Measurements from ENCODE around the gene HSD3B7. TPM values are rescaled to one million over a fixed set of nuclear protein-coding genes. Genes with fewer than 3 reads are reported as not detected.

The HSD3B7 gene
- total RNA-seq, 2 donors from 2014 or later = 2.4 to 4.7 TPM

- Mint-ChIP-seq H3K4me3 (no peak overlapping the region), H3K9me3 (no peaks in the 10 kb centered on the region), H3K4me1 (ENCODE audit: low read depth) (peaks cover 25% of the 10 kb centered on the region), H3K27me3 (ENCODE audit: low read depth) (no peaks in the 10 kb centered on the region), H3K27ac (no peak overlapping the region), H3K36me3 (ENCODE audit: insufficient read depth in 2 of 2) (no peaks in the 10 kb centered on the region)
- DNase-seq (no peak), ATAC-seq (replicated peaks in 1 of 2) (no peak)
Measured at GRCh38 chr16:30992276-30992780, 7.3 kb downstream of the HSD3B7 start.

- no peak for DNase-seq
- Mint-ChIP-seq H3K4me1 (ENCODE audit: low read depth) (peaks cover 25% of the 10 kb centered on the region), H3K4me3 (no peak overlapping the region), H3K27me3 (ENCODE audit: low read depth) (no peaks in the 10 kb centered on the region), H3K9me3 (no peaks in the 10 kb centered on the region), H3K27ac (no peak overlapping the region), H3K36me3 (ENCODE audit: insufficient read depth in 2 of 2) (no peaks in the 10 kb centered on the region)
- ATAC-seq (replicated peaks in 1 of 2) = no peak
Measured at GRCh38 chr16:30992931-30993816, 8.2 kb downstream of the HSD3B7 start.

GRCh38 chr16:30995927-30996323 is 10.9 kb downstream of the HSD3B7 start:
- Mint-ChIP-seq H3K4me3 (peak overlapping the region; percentile 87 to 89), H3K27me3 (ENCODE audit: low read depth) (no peaks in the 10 kb centered on the region), H3K4me1 (ENCODE audit: low read depth) (peaks cover 25% of the 10 kb centered on the region), H3K27ac (no peak overlapping the region), H3K9me3 (no peaks in the 10 kb centered on the region), H3K36me3 (ENCODE audit: insufficient read depth in 2 of 2) (no peaks in the 10 kb centered on the region)
- ATAC-seq (replicated peaks in 1 of 2) = no peak
- DNase-seq = no peak

GRCh38 chr16:30996324-30996984 is 11.4 kb downstream of the HSD3B7 start:
- H3K27me3 Mint-ChIP-seq (ENCODE audit: low read depth) = no peaks in the 10 kb centered on the region
- H3K9me3 Mint-ChIP-seq = no peaks in the 10 kb centered on the region
- H3K36me3 Mint-ChIP-seq (ENCODE audit: insufficient read depth in 2 of 2) = no peaks in the 10 kb centered on the region
- DNase-seq (no peak), ATAC-seq (replicated peaks in 1 of 2) (no peak)
- H3K4me3 Mint-ChIP-seq = peak overlapping the region; percentile 87 to 89
- H3K27ac Mint-ChIP-seq = no peak overlapping the region
- H3K4me1 Mint-ChIP-seq (ENCODE audit: low read depth) = peaks cover 25% of the 10 kb centered on the region

DNA sequence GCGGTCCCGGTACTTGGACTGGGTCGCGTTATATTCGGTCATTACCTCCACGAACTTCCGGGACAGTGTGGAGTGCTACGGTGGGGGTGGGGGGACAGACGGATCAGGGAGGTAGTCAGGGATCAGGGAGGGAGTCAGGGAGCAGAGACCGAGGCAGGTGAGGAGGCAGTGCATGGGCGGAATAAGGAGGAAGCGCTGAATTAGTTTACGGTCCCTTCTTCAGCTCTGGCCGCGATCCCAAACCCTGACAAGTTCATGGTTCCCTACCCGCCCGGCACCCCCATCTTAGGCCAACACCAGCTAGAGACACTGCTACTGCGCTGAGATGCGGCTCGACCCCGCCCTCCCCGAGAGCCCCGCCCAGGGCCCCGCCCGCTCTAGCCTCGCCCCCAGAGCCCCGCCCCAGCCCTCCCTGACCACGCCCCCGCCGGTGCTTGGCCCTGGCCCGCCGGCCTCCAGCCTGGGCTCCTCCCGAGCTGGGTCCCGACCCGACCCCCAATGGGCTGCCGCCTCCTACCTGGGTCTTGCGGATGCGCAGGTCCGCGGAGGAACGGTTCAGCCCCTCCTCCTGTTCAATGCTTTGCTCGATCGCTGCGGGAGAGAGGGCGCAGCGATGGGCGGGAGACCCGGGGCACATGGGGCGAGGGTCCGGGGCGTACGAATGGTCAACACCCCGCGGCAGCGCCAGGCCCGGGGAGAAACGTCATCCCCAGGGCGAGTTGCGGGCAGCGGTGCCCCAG is 12.1 kb downstream of the HSD3B7 start:
- Mint-ChIP-seq H3K4me3 (peak overlapping the region; percentile 87 to 89), H3K27me3 (ENCODE audit: low read depth) (no peaks in the 10 kb centered on the region), H3K4me1 (ENCODE audit: low read depth) (peaks cover 25% of the 10 kb centered on the region), H3K9me3 (no peaks in the 10 kb centered on the region), H3K36me3 (ENCODE audit: insufficient read depth in 2 of 2) (no peaks in the 10 kb centered on the region), H3K27ac (no peak overlapping the region)
- ATAC-seq (replicated peaks in 1 of 2) (peak; percentile 90 to 92), DNase-seq (peak; percentile 83)

DNA sequence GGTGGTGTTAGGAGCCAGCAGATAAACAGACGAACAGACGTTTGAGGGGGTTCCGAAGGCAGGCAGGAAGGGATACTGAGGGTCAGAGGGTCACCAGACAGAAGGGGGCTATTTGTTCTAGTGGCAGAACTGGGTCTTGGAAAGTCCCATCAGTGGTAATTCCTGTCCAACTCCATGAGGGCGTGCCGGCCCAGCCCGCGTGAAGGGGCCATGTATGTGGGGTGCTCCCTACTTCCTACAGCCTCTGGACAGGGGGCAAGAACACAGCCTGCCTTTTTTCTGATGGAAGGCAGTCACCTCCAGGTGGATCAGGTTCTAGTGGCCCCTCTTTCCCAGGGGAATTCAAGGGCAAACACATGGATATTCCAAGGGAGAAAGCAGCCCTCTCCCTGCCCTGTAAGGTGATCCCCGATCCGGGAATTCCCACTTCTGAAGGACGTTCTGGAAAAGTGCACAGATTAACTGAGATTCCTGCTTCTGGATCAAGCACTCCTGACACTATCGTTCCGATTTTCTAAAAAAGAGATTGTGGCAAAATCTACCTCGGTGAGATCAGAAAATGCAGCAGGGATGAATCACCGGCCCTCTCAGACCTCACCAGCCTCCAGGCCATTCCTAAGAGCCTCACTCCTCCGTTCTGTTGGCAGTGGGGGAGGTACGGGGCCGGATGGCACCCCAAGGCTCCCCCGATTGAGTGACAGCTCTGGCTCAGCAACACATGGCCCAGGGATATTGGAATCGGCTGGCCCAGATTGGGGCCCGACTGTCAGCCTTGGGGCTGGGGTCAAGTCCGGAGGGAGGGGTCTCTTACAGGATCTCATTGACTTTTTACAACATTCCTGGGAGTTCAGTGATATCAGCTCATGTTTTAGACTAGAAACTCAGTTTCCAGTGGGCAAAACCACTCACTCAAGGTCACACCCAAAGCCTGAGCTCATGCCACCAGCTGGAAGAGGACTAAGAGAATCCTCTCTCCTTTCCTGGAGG is 13.0 kb downstream of the HSD3B7 start:
- DNase-seq (no peak), ATAC-seq (replicated peaks in 1 of 2) (no peak)
- Mint-ChIP-seq H3K4me3 (peak overlapping the region; percentile 58 to 89), H3K36me3 (ENCODE audit: insufficient read depth in 2 of 2) (no peaks in the 10 kb centered on the region), H3K27ac (no peak overlapping the region), H3K27me3 (ENCODE audit: low read depth) (no peaks in the 10 kb centered on the region), H3K9me3 (no peaks in the 10 kb centered on the region), H3K4me1 (ENCODE audit: low read depth) (peaks cover 25% of the 10 kb centered on the region)

- H3K27me3 Mint-ChIP-seq (ENCODE audit: low read depth) = no peaks in the 10 kb centered on the region
- H3K27ac Mint-ChIP-seq = no peak overlapping the region
- no peak overlapping the region for H3K4me3 Mint-ChIP-seq
- no peaks in the 10 kb centered on the region for H3K9me3 Mint-ChIP-seq
- H3K4me1 Mint-ChIP-seq (ENCODE audit: low read depth) = peaks cover 20% of the 10 kb centered on the region
- H3K36me3 Mint-ChIP-seq (ENCODE audit: insufficient read depth in 2 of 2) = no peaks in the 10 kb centered on the region
- ATAC-seq (replicated peaks in 1 of 2) (no peak), DNase-seq (no peak)
Measured at GRCh38 chr16:30998852-30999761, 14.1 kb downstream of the HSD3B7 start.

DNA sequence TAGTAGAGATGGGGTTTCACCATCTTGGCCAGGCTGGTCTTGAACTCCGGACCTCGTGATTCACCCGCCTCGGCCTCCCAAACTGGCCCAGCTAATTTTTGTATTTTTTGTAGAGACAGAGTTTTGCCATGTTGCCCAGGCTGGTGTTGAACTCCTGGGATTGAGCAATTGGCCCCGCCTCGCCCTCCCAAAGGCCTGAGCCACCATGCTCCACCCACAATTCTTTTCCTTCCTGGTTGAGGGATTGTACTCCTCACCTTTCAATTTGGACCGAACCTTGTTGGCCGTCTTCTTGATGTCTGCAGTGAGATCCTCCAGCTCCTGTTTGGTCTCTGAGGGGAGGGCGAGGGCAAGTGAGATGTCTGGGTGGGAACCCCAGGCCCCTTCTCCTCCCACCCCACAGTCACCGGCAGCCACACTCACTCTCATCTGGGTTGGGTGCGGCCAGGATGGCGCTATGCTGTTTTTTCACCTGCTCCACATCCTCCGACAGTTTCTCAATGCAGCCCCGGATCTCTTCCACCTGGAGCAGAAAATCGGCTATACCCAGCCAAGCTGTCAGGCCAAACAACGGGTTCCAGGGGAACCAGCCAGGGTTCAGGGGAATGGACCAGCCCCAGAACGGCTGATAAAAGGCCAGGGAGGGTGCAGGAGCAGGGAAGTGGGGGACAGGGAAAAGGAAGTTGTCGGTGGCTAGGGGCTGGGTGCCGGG is 15.8 kb downstream of the HSD3B7 start:
- Mint-ChIP-seq H3K9me3 (no peaks in the 10 kb centered on the region), H3K4me3 (no peak overlapping the region), H3K36me3 (ENCODE audit: insufficient read depth in 2 of 2) (no peaks in the 10 kb centered on the region), H3K27ac (no peak overlapping the region), H3K4me1 (ENCODE audit: low read depth) (peaks cover 6% of the 10 kb centered on the region), H3K27me3 (ENCODE audit: low read depth) (no peaks in the 10 kb centered on the region)
- ATAC-seq (replicated peaks in 1 of 2) = no peak
- DNase-seq = no peak

DNA sequence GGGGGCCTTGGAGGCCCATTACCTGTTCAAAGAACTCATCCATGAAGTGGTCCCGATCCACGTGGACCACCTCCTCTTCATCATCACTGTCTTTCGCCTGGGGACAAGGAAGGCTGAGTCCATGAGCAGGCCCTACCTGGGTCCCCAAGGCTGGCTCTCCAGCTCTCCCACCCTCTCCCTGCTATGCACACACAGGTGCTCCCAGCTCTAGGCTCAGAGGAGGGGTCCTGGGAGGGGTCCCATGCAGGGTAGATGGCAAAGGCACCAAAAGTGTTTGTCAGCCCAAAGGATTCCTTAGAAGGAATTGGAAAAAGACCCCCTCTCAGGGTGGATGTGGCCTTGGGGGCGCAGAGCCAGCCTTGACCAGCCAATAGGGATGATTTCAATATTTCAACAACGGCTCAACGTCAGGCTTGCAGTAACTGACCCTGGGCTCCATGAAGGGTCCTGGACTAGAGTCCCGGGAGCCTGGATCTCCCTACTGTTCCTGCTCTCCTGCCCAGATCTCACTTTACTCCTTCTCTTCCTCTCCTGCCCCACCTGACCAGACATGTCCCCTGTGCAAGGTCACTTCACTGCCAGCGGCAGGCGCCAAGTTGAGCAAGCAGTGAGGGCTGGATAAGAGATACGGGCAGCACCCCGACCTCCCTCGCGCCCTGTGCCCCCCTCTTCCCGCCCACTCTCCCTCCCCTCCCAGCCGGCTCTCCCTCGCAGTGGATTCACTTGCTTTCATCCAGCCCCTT is 16.7 kb downstream of the HSD3B7 start:
- no peaks in the 10 kb centered on the region for H3K4me1 Mint-ChIP-seq (ENCODE audit: low read depth)
- ATAC-seq (replicated peaks in 1 of 2) = no peak
- H3K27ac Mint-ChIP-seq = no peak overlapping the region
- no peaks in the 10 kb centered on the region for H3K27me3 Mint-ChIP-seq (ENCODE audit: low read depth)
- no peaks in the 10 kb centered on the region for H3K9me3 Mint-ChIP-seq
- no peak overlapping the region for H3K4me3 Mint-ChIP-seq
- no peaks in the 10 kb centered on the region for H3K36me3 Mint-ChIP-seq (ENCODE audit: insufficient read depth in 2 of 2)
- no peak for DNase-seq

- ATAC-seq (replicated peaks in 1 of 2) (no peak), DNase-seq (no peak)
- no peaks in the 10 kb centered on the region for H3K4me1 Mint-ChIP-seq (ENCODE audit: low read depth)
- no peaks in the 10 kb centered on the region for H3K9me3 Mint-ChIP-seq
- H3K4me3 Mint-ChIP-seq = no peak overlapping the region
- no peaks in the 10 kb centered on the region for H3K27me3 Mint-ChIP-seq (ENCODE audit: low read depth)
- H3K36me3 Mint-ChIP-seq (ENCODE audit: insufficient read depth in 2 of 2) = no peaks in the 10 kb centered on the region
- H3K27ac Mint-ChIP-seq = no peak overlapping the region
Measured at GRCh38 chr16:31002250-31002700, 17.3 kb downstream of the HSD3B7 start.

Measured in activated T-cell treated with anti-CD3 and anti-CD28 coated beads, Interleukin-2, amount 50 U/mL, for 72 hours (primary cell).